ENCODE data around the gene PHTF2.
"Not testable (repeated sequence)": the region's sequence is repeated elsewhere in the genome, so short reads cannot be mapped to it uniquely, and the experiment has no call there.

PHTF2 gene

DNA sequence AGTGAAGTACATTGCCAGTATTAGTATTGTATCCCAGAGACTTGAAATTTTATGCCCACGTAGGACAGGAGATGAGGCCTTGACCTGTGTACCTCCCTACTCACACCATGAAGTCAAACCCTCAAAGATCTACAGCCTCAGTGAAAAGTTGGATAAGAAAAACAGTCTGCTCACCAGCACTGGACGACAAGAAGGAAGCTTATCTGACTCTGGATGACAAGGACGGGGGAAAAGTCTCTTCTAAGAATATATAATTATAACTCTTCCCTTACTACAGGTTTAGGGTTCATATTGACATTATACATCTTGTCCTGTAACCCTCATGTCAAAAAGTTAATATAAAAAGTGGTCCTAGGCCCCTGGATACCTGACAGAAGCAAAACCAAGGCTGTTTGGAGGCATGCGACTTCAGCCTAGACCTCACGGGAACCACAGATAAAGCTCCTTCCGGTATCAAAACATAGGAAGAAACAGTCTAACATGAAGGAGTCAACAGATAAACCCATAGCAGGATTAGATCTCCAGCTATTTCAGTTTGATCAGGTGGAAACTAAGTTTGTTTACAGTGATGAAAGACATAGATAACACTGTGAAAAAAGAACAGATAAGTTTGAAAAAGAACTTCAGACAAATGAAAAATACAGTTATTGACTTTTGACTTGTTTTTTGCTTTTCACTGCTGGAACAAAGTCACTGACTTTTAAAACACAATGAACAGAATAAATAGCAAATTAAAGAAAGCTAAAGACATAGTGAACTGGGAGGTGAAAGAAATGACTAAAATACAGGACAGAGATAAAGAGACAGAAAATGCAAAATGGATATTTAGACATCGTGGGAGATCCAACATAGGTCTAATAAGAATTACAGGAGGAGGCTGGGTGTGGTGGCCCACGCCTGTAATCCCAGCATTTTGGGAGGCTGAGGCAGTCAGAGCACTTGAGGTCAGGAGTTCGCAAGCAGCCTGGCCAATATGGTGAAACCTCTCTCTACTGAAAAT lies 145.9 kb downstream of the PHTF2 start:
- no peak for DNase-seq

DNA sequence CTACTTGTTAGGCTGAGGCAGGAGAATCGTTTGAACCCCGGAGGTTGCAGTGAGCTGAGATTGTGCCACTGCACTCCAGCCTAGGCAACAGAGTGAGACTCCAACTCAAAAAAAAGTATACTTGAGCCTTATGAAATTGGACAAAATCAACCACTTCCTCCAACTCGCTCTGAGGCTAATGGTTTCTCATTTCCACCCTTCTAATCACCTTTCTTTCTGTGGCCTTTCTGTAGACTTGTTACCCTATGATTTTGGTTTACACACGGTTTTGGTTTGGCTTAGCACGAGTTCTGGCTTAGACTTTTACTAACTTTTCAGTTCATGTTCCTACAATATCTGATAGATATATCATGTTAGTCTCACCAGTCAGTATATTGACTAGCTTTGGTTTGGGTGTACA lies 152.0 kb downstream of the PHTF2 start:
- no peak for DNase-seq

DNA sequence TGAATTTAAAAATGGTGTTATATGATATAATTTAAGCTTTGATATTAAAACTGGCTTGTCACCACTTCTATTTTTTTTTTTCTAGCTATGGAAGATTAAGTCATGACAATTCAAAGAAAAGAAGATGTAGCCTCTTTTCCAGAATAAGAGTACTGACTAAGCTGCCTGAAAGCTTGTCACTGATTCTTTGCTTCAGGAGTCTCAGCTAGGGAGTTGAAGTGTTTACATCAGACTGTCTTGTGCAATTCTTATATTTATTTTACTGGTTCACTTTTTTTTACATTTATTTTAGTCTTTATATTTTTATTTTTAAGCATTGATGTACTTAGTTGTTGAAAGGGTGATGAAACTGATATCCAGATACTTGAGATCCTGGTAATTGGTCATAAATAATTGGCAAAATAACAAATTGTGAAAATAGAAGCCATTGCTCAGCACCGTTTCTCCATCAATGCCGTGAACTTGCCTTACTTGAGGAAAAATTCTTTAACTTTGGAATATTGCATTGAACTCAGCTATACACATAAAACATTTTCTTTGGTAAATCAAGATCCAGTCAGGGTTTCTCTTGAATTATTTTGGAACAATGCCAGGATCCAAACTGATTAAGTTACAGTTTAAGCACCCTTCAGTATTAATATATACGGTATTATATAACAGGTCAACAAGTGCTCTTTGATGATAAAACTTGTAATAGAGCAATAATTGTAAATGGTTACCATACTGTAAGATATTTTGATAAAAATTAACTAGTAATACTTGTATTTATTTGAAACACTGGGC lies 156.4 kb downstream of the PHTF2 start:
- no peak for DNase-seq

DNA sequence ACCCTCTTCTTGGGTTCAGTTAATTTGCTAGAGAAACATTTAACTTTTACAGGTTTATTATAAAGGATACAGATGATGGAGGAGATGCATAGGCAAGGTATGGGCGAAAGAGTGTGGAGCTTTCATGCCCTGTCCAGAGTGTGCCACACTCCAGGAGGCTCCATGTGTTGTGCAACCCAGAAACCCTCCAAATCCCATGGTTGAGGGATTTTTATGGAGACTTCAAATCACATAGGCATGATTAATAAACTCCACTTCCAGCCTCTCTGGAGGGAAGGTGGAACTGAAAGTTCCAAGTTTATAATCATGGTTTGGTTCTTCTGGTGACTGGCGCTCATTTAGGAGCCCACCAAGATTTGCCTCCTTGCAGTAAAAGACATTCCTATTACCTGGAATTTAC lies 159.9 kb downstream of the PHTF2 start:
- no peak for DNase-seq

DNA sequence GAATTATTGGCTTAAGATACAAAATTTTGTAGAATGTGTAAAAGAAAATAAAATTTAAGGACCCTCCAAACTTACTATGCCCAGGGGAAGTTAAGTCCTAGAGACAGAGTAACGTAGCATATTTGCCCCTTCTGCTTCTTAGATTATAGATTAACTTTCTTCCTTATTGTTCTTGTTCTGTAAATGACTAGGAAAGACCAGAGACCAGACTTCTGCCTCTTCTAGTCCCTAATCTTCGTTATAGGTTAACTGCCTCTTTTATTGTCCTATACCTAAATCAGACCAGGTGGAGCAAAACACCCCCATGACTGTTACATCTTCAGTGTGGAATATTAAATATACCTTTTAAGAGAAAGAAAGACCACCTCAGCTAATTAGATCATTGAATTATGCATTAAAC lies 160.5 kb downstream of the PHTF2 start:
- no peak for DNase-seq

DNA sequence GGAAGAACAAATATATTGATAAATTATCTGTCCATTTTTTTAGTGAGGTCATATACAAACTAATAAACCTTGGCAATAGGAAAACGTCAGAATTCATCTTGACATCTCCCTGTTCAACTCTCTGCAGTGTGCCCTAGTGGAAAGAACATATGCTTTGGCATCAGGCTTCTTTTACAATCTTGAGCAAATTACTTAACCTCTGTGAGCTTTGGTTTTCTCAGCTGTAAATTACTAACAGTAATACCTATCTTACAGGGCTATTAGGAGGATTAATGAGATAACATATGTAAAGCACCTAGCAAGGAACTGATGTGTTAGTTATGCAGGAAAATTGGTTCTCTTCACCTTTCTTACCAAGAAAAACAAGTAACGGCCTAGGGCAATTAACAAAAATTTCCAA lies 161.8 kb downstream of the PHTF2 start:
- no peak for DNase-seq

DNA sequence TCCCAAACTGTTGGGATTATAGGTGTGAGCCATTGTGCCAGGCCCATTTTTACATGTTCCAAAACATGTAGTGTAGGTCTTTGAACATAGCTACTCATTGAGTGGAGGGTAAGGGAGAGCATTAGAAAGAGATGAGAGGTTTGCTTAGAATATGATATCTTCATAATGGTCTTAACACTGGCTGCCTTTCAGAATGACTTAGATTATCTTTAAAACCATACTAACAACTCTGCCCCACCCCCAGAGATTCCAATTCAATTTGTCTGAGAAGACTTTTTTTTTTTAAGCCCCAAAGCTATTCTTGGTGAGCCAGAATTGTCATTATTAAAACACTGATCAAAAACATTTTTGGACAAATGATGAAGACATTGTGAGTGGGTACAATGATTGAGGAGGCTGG lies 168.9 kb downstream of the PHTF2 start:
- no peak for DNase-seq

DNA sequence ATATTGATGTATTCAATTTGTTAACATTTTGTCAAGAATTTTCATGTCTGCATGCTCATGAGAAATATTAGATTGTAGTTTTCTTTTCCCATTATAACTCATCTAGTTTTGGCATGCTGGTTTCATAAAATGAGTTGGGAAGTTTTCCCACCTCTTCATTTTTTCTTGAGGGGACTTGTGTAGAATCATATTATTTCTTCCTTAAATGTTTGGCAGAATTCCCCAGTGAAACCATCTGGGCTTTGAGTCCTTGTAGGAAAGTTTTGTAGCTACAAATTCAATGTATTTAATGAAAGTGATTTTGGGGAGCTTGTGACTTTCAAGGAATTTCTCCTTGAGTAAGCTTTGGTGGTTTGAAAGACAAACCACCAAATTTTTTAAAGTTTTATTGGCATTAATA lies 173.2 kb downstream of the PHTF2 start:
- no peak for DNase-seq

DNA sequence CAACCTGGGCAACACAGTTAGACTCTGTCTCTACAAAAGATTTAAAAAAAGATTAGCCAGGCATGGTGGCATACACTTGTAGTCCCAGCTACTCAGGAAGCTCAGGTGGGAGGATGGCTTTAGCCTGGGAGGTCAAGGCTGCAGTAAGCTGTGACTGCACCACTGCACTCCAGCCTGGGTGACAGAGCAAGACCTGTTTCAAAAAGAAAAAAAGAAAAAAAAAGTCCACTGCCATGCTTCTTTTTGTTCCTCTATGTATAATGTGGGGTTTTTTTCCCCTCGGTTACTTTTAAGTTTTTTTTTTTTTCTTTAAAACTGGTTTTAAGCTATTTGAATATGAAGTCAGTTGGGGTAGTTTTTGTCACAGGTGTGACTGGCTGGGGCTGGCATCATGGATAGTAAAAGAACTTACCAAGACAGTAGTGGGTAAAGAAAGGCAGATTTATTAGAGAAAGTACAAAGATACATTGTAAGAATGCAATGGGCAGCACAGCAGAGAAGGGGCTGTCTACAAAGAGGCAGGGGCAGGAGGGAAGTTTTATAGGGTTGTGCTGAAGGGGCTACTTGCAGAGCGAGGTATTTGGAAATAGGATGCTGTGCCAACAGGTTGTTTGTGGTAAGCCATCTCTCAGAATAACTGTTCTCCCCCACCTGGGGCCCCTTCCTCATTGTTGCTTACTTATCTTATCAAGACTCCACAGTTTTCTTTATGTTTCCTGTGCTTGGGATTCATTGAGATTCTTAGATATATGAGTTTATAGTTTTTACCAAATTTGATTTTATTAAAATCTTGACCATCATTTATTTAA lies 177.3 kb downstream of the PHTF2 start:
- DNase-seq: no peak

DNA sequence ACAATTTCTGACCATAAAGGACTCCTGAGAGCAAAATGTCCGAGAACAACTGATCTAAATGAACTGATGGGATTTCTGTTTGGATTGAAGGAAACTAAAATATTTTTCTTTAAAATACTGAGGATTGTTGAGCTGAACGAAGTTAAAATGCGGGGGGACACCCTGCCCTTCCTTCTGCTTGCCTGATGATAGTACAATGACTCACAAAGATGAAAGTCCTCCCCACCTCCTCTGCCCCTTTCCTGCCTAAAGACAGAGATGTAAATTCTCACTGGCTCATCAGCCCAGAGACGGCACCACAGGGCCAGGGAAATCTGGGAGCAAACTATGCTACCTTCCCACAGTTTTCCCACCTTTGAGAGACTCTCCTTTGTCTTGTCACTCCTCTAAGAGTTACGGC lies 180.6 kb downstream of the PHTF2 start:
- DNase-seq: no peak

DNA sequence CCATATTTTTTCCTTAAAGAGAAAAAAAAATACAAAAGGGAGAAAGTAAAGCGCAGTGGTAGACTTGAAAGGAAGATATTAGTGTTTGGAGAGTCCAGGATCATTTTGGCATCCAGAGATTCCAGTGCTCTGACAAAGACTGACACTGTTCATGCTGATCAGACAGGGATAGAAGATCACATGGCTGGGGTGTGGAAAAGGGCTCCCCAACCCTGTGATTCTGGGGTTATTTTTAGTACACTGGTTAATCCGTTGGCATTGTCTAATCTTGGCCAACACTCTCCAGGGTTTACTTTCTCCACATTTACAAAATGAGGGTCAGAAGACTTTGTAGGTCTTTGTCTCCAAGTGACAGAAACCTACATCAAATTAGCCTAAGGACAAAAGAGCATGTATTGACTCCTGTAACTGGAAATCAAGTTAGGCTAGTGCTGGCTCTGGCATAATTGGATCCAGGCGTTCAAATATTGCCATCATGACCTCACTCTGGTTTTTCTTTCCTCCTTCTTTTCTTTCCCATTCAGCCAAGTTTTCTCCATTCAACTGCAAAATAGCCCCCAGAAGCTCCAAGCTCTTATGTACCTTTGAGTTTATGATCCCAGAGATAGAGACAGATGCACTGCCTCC lies 181.6 kb downstream of the PHTF2 start:
- DNase-seq: no peak

DNA sequence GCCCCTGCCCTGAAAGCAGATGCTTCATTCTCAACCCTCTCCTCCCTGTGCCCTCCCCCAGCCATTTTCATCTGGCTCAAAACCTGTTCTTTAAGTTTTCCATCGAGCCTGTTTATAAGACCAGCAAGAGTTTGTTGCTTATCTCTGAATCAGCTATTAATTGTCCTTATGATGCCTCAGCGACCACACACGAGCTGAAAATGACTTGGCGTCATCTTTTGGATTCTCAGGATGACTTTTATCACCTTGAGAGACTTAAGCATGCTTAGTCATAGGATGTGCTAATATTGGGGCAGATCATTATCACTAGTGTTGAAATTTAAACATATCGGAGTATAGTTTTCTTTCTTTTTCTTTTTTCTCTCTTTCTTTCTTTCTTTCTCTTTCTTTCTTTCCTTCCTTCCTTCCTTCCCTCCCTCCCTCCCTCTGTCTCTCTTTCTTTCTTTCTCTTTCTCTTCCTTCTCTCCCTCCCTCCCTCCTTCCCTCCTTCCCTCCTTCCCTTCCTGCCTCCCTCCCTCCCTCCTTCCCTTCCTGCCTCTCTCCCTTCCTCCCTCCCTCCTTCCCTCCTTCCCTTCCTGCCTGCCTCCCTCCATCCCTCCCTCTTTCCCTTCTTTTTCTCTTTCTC lies 184.5 kb downstream of the PHTF2 start:
- DNase-seq: no peak

DNA sequence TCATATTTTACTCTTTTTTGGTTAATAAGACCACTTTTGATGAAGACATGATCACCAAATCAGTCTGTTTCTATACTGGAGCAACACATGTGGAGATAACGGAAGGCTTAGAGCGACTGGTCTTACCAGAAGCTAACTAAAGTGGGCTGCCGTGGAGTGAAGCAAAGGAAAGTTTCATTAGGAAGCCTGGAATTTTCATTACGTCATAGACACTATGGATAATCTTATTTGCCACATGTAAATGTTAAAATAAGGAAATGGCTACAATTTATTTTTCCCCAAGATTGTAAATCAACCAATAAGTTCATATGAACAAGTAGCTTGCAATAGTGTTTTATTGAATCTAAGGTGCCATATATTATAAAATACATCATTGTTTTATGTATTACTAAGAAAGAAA lies 185.4 kb downstream of the PHTF2 start:
- DNase-seq: no peak

DNA sequence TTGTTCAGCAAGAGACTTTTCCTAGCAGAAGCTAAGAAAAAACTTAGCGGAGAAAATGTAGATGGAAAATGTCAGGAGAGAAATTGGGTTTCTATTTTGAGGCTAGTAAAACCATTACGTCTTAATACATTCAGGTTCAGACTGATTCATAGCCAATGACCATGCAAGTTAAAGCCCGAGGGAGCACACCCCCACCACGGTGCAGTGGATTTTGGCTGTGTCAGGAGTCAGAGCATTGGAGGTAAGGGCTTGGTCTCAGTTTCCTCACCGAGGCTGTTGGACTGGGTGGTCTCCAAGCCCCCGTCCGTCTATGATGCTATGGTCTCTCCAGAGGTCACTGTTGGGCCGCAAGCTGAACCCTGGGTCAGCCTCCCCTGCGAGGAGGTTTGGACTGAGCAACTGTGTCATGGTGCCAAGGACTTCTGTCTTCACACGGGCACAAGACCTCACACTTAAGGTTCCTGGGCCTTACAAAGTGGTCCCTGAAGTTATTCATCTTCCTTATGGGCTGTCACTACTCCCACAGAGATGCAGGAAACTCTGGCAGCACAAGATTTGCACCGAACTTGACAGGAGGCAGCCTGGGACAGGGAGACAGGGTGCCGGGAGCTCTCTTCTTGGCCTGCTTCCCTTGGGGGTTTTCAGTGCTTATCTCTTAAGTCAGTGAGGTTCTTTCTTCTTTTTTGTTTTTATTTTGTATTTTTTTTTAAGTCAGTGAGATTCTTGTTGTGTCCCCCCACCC lies 186.8 kb downstream of the PHTF2 start:
- DNase-seq: no peak

DNA sequence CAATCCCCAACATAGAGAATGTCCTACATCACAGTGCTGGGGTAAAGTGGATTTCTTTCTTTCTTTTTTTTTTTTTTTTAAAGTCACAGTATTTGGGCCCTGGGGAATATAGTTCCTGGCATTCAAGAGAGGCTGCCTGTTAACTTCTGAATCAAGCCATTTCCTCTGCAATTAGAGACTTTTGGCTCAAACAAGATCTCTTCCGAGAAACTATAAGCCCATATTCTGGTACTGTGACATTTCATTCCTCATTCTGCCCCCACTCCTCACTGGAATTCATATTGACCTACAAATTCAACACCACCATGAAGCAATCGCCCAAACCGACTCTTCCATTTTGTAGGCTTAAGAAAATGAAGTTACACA lies 187.4 kb downstream of the PHTF2 start:
- no peak for DNase-seq

DNA sequence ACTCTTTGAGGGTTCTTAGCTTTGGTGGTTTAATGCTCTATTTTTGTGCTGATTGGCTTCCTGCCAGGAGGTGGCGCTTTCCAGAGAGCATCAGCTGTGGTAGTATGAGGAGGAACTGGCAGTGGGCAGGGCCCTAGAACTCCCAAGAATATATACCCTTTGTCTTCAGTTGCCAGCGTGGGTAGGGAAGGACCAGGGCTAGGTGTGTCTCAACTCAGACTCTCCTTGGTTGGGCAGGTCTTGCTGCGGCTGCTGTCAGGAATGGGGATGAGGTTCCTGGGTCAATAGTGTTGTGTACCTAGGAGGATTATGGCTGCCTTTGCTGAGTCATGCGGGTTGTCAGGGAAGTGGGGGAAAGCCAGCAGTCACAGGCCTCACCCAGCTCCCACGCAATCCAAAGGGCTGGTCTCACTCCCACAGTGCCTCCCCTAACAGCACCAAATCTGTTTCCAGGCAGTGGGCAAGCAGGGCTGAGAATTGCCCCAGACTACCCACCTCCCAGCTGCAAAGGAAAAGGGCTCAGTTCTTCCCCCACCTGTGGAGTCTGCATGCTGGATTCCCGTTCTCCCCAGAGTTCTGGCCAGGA lies 191.5 kb downstream of the PHTF2 start:
- no peak for DNase-seq

DNA sequence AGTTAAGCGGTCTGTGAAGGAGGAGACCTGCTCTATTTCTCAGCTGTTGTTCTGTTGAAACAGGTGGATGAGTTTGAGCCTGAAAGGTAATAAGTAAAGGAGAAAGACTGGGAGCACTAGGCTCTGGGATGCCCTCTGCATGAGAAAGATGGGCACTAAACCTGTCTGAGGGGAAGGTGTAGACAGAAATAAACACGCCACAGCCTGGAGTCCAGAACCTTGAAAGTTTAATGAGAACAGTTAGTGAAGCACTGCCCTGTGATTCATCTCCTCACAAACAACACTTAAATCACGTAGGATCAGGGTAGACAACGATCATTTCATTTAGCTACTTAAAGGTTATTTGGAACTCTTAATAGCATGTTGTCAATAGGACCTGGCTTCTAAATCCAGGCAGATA lies 193.1 kb downstream of the PHTF2 start:
- DNase-seq: no peak

DNA sequence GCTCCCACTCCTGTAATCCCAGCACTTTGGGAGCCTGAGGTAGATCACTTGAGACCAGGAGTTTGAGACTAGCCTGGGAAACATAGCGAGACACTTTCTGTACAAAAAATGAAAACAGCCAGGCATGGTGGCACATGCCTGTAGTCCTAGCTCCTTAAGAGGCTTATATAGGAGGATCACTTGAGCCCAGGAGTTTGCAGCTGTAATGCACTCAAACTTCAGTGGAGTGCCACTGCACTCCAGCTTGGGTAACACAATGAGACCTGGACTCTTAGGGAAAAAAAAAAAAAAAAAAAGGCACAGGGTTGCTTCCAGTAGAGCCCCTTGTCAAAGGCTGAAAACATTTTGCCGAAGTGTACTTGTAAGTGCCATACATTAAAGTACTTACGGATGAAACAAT lies 195.3 kb downstream of the PHTF2 start:
- no peak for DNase-seq

DNA sequence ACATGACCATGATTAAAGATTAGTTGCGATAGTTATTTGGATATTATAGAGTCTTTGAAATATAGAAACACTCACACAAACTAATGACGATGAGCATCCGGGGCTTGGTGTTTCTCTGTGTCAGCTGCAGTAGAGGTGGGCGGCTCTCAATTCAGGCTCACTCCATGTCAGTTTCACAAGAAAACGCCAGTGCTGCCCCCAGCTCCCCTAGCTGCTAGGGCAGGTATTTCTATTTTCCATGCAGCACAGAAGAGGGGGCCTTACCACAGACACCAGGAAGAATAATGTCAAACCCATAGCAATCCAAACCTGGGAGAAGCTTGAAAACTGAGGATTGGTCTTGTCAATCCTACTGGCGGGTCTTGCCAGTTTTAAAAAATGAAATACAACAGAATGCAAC lies 197.1 kb downstream of the PHTF2 start:
- no peak for DNase-seq

DNA sequence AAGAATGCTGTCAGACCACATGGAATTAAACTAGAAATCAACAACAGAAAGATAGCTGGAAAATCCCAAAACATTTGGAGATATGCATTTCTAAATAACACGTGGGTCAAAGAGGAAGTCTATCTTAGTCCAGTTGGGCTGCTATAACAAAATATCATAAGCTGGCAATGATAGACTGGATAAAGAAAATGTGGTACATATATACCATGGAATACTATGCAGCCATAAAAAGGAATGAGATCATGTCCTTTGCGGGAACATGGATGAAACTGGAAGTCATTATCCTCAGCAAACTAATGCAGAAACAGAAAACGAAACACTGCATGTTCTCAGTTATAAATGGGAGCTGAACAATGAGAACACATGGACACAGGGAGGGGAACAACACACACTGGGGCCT lies 200.6 kb downstream of the PHTF2 start:
- DNase-seq: not testable (repeated sequence)

DNA sequence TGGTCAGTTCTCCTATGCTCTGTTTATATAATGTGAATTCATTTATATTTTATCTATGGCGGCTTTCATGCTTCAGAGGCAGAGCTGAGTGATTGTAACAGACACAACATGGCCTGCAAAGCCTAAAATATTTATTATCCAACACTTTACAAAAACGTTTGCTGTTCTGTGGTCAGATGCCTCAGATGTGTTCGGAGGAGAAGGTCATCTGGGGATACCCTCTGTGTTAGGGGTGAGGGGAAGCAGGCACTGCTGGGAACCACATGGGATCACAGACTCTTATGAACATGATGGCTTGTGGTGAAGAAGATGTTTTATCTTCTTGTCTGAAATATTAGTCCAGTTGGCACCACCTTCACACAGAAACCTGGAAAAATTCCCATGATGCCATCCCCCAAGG lies 203.4 kb downstream of the PHTF2 start:
- no peak for DNase-seq

Data from activated T-cell treated with anti-CD3 and anti-CD28 coated beads for 4 hours (primary cell).